ENCODE measurements around the gene TAGAP.
"Not testable (repeated sequence)": the region's sequence is repeated elsewhere in the genome, so short reads cannot be mapped to it uniquely, and the experiment has no call there.

Gene TAGAP

DNA sequence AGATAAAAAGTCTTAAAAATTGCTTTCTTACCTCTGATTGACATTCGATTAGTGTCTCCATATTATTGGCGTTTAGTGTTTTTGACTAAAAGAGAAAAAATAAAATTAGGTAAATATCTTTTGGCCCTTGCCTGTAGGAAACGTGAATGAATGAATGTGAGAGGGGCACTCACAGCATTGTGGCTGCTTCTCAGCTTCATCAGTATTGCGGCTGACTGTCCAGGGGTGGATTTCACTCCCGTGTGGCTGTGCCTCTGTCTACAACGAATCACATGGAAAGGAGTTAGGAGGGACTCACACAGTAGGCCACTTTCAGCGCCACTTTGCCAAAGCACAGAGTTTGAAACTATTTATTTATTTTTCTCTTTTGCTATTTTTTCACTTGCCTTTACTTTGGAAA is 844 bp downstream of the TAGAP start:
- no peak for DNase-seq (ENCODE audit: low spot score)

DNA sequence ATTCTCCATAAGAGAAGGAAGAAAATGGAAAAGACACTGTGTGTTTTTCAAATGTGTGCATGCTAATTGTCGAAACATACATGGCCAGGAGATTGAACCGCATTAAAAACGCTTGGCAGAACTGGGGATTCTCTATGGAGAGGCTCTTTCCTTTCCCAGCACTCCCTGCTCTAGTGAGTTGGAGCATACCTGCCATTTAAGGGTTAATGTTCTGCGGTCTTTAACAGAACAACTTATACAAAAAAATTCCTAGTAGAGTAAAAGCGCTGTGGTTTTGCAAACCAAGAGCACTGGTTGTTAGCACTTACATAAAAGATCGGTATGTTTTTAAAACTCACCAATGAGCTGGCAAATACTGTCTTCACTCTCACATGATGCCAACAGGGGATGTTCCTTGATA is 1.5 kb downstream of the TAGAP start:
- DNase-seq (ENCODE audit: low spot score) = no peak

DNA sequence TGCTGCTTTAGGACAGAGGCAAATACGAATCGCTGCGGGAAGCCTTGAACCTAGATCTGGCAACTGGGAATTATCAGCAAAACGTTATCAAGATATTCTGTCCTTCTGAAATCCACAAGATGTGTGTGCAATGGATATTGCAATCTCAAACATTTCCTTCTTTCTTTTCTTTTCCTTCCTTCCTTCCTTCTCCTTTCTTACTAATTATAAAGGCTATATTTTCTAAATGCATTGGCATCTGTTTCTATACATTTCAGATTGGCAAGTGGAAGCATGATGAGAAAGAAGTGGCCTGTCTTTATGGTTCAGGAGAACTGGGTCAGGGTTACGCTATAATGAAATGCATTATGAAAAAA is 2.0 kb downstream of the TAGAP start:
- DNase-seq (ENCODE audit: low spot score) = no peak

DNA sequence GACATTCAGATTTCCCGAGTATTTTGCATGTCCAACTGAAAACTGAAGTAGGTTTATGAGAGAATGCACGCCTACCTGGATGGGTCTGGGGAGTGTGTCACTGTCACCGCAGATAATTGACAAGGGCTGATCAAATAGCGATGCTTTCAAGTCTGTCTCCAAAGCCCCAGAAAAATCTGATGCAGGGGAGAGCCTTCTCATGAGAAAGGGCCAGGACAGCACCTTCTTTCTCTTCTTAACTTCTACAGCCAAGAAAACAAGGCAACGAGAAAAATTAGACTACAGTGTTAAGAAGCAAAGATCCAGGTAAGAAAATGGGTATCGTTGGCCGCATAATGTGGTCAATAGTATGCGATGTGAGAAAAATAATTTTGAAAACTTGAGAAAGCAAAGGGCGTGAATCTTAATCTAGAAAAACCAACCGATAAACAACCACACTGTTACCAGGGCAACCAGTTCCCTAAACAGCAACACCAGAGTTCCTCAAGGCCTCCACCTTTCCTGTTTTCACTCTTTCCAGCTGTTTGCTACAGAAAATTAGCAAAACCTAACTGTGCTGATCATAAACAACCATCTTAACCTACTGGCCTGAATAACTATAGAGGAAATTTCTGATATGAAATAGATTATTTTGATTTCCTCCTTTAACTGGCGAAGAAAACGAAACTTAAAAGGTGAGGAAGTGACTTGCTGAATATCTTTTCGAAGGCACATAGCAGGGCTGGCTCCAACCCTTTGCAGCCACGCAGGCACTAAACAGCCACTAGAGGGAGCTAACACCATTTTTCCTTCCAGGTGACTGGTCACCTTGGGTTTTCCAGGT is 2.6 kb downstream of the TAGAP start:
- DNase-seq (ENCODE audit: low spot score) = peak; percentile 79

DNA sequence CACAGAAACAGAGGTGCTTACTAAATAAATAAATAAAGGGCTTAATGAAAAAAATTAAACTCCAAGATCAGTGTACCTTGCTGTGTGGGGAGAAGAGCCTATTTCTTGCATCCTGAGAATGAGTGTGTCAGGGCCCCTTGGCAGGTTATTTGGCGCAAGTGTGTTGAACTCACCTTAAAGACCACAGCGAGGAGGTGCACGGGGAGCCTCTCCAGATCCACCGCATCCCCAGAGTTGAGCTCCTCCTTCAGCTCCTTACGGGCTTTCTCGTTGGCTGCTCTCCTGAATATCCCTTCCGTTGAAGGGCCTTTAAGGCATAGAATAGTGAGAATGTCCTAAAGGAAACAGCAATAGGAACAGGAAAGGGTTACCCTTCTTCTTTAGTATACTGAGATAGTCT is 3.6 kb downstream of the TAGAP start:
- DNase-seq (ENCODE audit: low spot score) = no peak

DNA sequence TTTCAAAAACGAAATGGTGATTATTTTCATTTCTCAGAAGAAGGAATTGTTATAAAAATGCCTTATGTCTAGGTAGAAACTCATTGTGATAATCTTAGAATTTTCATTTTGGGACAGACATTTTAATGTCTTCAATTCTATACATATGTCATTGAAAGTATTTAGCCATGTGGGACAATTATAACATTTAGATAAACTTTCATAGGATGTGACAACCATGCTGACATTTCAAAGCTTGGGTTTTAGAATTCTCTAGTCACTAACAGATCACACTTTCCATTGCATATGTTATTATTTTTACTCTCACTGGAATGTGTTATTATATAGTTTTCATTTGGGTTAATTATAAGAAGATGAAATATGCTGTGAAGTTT is 4.9 kb downstream of the TAGAP start:
- DNase-seq (ENCODE audit: low spot score) = no peak

DNA sequence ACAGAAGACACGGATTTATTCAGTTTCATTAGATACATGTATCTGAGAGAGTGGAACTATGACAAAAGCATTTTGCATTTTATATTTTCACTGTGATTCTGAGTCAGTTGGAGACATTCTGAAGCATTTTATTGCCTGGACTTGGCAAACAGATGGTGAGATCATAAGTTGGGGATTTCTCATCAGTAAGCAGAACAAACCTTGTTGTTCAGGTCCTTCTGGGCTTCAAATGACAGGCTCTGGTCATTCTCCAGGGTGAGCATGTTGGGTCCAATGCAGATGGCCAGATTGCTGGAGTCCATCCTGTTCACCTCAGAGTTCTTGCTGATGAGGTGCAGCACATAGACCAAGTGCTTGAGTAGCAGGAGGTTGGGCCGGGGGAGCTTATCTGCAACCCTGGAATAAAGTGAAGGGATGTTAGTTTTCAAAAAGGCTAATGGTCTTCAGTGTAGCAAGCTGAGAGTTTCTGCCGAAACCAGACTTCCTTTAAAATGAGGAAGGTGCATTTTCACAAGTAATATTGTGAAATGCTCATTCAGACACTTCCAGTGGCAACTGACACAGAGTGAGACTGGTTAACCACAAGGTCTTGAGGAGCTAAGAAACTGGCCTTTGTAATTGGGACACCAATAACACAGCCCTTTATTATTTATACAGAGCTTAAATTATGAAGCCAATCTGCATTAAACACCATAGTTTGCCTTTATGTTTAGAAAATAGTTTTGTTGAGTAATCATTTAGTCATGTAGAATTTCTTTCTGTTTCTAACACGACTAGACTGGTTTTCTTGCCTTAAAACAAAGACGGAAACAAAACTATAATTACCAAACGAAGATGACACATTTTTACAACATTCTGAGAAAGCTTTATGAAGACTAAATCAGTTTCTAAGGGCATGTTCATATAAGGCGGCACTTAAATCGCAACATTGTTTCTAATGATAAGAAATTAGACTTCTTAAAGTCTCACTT is 5.6 kb downstream of the TAGAP start:
- no peak for DNase-seq (ENCODE audit: low spot score)

DNA sequence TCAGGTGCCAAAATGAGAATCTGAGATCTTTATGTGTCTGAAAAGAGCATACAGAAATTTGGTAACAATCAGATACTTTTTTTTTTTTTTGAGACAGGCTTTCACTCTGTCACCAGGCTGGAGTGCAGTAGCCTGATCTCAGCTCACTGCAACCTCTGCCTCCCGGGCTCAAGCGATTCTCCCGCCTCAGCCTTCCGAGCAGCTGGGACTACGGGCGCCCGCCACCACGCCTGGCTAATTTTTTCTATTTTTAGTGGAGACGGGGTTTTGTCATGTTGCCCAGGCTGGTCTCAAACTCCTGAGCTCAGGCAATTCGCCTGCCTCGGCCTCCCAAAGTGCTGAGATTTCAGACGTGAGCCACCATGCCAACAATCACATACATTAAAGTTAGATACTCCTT is 6.5 kb downstream of the TAGAP start:
- not testable (repeated sequence) for DNase-seq (ENCODE audit: low spot score)

DNA sequence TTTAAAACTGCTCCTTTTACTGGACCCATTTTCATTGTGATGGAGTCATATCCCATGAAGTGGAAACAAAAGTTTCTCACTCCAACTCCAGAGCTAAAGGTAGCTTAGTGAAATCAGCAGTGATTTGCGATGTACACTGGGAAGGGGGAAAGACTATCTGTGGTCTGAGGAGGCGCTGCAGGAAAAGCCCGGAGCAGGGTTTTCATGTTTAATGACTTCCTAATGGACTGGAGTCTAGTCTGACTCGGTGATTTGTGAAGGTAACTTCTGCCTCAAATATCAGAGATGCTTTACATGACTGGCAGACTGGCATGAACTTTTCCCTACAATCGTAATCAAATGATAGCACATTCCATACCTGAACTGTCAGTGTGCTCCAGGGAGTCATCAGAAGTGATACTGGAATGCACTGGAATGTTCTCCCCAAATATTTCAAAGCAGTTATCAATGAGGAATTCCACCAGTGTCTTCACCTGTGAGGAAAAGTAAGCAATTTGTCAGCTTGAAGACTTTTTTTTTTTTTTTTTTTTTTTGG is 7.0 kb downstream of the TAGAP start:
- no peak for DNase-seq (ENCODE audit: low spot score)

DNA sequence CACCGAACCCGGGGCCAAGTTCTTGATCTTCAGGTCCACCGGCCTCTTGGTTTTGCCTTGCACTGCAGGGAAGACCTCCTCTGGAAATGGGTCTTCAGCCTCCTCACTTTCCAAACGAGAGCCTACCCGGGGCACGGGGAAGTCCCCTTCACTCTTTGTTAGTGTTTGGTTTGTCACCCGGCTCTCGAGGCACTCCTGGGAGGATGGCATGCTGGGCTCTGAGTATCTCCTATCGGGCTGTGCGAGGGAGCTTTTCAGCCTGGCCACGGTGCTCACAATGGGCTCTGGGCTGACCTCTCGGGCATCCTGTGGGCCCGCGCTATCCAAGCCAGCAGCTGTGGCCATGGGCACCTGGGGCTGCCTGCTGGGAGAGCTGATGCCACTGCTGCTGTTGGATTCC is 8.1 kb downstream of the TAGAP start:
- no peak for DNase-seq (ENCODE audit: low spot score)

DNA sequence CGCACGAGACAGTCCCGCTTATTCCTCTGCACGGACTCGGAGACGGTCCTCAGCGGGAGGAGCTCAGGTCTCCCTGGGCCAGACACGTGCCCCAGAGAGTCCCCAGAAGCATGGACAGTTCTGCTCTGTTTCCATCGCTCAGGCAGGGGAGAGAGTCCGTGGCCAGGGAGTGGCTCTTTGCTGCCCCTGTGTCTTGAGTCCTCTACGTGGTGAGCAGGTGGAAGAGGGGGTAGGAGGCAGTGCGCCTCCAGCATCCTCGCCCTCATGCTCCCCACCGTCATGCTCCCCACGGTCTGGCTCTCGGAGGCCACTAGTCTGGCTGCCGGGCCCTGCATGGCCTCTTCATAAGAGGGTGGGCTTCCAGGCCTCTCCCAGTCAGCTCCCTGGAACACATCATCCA is 8.9 kb downstream of the TAGAP start:
- no peak for DNase-seq (ENCODE audit: low spot score)

DNA sequence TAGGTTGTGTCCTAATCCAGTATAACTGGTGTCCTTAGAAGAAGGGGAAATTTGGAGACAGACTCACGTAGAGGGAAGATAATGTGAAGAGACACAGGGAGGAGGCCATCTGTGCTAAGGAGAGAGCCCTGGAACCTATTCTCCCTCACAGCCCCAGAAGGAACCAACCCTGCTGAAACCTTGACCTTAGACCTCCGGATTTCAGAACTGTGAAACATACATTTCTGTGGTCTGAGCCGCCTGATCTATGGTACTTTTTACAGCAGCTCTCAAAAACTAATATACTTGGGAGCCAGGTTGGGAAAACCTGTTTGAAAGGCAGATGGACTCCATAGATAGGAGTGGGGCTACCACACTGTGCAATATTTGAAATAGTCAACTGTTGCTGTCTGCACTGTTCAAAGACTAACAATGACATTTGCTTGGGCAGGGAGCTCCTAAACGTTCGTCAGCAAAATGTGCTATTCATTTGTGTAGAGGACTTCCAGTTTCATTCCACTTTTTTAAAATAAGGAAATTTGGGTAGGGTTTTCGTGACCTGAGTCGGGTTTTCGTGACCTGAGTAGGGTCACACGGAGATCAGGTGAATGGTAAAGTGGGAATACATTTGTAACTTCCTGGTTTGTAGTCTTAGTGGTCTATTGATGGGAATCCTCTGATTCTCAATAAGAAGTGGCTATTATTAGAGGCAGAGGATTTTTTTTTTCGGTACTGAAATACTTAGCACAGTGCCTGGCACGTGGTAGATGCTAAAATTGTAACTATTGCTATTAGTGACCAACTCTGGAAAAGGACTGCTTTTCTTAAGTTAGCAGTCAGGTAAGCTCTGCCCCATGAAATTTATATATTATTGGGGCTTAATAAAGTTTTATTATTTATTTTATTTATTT is 11.4 kb downstream of the TAGAP start:
- DNase-seq (ENCODE audit: low spot score) = no peak

DNA sequence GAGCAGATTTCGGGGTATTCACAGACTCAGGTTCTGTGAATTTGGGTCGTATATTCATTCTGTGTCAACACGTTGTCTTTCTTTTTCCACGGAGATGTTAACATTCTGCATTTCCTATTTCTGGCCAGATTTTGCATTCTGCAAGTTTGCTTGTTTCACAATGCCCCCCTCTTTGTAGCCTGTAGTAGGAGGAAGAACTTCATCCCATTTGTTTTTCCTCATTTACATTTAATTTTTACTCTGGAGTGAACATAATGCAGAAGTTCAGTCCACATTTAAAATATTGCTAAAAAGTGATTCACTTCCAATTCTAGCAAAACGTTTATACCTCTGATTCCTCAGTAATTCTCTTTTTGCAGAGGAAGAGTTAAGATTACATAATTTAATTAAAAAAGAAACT is 12.9 kb downstream of the TAGAP start:
- DNase-seq (ENCODE audit: low spot score) = no peak

DNA sequence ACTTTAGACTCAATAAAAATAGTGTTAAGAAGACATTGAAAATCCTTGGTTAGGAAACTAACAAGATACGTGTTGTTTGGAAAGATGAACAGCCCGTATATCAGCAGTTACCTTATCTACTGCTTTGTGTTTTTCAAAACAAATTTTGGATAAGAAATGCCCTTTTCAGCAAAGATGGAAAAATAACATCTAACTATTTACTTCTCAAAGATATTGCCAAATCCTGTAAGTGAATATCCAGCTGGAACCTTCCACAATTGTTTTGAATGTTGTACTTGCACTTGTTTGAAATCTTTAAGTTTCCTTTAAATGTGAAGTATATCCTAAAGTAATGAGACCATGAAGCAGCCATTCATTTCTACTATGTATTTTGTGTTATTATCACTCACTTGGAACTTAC is 14.6 kb downstream of the TAGAP start:
- no peak for DNase-seq (ENCODE audit: low spot score)

DNA sequence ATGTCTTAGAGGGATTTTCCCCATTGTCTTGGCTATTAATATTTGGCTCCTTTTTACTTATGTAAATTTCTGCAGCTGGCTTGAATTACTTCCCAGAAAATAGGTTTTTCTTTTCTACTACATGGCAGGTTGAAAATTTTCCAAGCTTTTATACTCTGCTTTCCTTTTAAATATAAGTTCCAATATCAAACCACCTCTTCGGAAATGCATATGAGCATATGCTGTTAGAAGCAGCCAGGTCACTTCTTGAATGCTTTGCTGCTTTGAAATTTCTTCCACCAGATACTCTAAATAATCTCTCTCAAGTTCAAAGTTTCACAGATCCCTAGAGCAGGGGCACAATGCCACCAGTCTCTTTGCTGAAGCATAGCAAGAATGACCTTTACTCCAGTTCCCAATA is 19.6 kb downstream of the TAGAP start:
- not testable (repeated sequence) for DNase-seq (ENCODE audit: low spot score)

DNA sequence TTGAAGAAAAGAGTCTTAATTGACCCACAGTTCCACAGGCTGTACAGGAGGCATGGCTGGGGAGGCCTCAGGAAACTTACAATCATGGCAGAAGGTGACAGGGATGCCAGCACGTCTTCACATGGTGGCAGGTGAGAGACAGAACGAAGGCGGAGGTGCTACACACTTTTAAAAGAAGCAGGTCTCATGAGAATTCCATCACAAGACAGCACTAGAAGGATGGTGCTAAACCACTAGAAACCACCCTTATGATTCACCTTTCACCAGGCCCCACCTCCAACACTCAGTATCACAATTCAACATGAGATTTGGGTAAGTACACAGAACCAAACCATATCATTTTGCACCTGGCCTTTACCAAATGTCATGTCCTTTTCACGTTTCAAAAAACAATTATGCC is 20.9 kb downstream of the TAGAP start:
- DNase-seq (ENCODE audit: low spot score) = no peak

DNA sequence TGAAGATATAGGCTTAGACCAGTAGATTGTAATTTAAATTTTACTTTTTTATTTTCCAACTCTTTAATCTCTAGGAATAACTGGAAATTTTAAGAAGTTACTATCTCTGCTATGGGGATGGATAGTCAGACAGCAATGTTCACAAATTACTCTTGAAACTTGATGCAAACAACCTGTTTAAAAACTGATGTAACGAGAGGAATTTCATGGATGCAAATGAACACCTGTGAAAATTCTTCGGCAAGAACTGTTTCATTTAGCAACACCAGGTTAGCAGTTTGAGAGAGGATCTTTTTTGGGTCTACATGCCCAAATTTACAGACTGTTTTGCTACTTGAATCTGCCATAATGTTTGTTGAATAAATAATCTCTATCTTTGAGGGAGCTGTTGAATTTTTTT is 24.8 kb downstream of the TAGAP start:
- DNase-seq (ENCODE audit: low spot score) = no peak

DNA sequence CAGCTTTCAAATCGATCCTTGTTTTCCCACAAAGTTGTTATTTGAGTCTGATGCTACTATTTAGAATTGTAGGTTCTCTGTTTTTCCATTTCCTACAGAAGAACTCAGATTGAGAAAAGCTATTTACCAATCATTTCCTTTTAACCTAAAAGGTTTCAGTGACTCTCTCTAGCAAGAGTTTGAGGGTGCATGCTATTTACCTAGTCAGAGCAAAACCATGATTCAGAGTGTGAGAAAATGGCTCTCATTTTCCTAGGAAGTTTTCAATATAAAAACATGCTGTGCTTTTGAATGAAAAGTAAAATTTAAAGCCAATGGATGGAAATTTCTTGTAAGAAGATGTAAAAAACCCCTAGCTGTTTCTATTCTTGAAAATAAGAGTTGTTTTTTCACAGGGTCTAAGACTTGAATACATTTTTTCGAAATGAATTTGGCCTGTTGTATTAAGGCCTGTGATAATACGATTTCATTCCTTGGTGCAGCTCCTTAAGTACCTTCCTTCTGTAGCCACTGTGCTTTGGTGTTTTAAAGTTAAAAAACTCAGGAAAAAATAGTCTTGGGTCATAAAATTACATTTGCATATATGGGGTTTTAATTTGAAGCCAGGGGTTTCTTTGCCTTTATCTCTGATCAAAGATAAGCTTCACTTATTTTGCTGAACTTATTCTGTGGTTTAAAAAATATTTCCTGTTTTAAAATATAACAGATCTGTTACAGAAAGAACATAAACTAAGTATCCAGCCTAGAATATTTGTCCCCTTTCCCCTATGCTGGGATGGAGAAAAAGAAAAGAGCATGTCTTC is 26.8 kb downstream of the TAGAP start:
- DNase-seq (ENCODE audit: low spot score) = no peak

DNA sequence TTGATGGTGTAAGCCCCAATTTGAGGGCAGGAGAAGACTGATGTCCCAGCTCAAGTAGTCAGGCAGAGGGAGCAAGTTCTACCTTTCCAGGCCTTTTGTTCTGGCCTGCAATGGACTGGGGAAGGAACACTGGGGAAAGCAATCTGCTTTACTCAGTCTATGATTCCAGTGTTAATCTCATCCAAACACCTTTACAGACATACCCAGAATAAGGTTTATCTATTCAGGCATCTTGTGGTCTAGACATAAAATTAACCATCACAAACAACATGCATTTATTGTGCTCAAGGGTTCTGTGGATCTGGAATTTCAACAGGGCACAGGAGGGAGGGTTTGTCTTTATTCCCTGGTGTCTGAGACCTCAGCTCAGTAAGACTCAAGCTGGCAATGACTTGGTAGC is 30.4 kb downstream of the TAGAP start:
- no peak for DNase-seq (ENCODE audit: low spot score)

DNA sequence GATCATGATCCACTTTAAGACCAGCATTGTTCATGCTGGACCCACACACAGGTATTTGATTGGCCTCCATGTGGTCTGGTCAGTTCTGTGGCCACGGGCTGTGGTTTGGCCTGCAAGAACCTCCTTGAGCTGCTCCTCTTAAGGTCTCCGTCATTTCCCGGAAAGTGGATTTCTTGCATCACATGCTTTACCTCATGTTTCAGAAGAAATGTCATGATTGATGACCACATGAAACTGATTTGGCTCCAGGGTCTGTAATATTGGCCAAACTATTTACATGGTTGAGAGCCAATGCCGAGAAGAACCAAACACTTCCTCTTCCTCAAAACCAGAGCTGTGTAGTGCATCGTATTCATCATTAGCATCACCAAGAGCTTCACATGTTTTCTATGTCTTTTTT is 31.6 kb downstream of the TAGAP start:
- DNase-seq (ENCODE audit: low spot score) = no peak

DNA sequence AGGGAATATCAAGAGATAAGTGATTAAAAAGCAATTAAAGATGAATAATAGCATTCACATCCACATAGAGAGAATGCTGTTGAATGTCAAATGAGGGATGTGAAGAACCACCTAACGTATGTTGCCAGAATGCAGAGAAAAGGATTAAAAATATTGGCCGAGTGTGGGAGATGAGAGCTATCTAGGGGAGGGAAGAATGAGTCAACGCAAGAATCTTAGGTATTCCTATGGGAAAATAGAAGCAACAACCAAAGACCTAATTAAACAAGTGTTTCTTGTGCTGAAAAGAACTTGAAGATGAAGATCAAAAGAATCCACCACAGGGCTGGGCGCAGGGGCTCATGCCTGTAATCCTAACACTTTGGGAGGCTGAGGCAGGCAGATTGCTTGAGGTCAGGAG is 32.6 kb downstream of the TAGAP start:
- no peak for DNase-seq (ENCODE audit: low spot score)
